ENCODE measurements around the gene ZNF182.
A peak's percentile ranks its signal among the peaks of the same experiment; 100 is the strongest.

ZNF182 gene

DNA sequence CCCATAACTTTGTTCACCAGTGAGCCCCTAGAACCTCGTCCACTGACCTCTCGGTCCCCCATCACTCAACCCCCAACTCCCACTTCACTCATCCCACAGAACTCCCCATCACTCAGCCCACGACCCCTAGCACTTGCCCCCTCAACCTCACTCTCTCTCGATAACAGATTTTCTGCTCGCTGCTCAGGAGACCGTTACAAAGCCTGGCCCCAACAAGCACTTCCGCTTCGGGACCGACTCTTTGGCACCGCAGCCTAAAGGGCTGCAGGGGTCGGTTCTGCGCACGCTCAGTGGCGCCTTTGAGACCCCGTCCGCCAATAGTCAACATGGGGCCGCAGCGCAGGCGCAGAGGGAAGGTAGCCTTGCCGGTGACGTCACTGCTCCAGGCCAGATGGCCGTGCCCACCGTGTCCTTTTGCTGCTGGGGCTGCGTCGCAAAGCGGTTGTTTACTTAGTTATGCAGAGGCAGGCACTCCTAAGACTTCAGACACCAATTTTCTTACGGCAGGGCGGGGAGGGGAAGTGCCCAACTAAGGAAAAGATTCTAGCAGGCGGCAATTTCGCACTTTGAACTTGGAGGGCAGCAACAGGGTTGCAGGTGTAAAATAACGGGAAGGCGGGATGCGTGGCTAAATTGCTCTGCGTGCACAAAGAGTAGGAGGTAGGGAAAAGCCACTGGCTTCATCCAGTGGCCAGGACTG, at the start of gene ZNF182:
Gene ZNF182, minus strand, starts transcription at position 232 of the 700 bp plus-strand sequence. CDS start 1,380 bp downstream, outside the sequence.
- ATAC-seq (ENCODE audit: low read depth): peak; percentile 91
- H3K4me3 ChIP-seq (ENCODE audit: severe bottlenecking): peak within 1 kb of the TSS; percentile 48
- no peak within 1 kb of the TSS for H3K27ac ChIP-seq (ENCODE audit: poor library complexity, severe bottlenecking)
- no peaks in the 10 kb centered on the region for H3K4me1 ChIP-seq (ENCODE audit: insufficient read depth, poor library complexity, severe bottlenecking)
- peak; percentile 84 for DNase-seq (ENCODE audit: low spot score)
- TF ChIP-seq, protein P1, sequence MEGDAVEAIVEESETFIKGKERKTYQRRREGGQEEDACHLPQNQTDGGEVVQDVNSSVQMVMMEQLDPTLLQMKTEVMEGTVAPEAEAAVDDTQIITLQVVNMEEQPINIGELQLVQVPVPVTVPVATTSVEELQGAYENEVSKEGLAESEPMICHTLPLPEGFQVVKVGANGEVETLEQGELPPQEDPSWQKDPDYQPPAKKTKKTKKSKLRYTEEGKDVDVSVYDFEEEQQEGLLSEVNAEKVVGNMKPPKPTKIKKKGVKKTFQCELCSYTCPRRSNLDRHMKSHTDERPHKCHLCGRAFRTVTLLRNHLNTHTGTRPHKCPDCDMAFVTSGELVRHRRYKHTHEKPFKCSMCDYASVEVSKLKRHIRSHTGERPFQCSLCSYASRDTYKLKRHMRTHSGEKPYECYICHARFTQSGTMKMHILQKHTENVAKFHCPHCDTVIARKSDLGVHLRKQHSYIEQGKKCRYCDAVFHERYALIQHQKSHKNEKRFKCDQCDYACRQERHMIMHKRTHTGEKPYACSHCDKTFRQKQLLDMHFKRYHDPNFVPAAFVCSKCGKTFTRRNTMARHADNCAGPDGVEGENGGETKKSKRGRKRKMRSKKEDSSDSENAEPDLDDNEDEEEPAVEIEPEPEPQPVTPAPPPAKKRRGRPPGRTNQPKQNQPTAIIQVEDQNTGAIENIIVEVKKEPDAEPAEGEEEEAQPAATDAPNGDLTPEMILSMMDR (IDR thresholded peaks at IDR 0.05; ENCODE audit: poor library complexity, severe bottlenecking): no peak
- H3K27me3 ChIP-seq (ENCODE audit: insufficient read depth, poor library complexity, severe bottlenecking): no peaks in the 10 kb centered on the region
- no peaks in the 10 kb centered on the region; the same call in 1 of the 2 replicates for H3K36me3 ChIP-seq (ENCODE audit: low read depth)
- no peaks in the 10 kb centered on the region for H3K9me3 ChIP-seq (ENCODE audit: severe bottlenecking)

GRCh38 chrX:48046846-48047245, 43.1 kb upstream of the ZNF182 start:
- peaks cover 6% of the 10 kb centered on the region for H3K4me1 ChIP-seq (ENCODE audit: insufficient read depth, poor library complexity, severe bottlenecking)
- peak overlapping the region; percentile 54 for H3K27ac ChIP-seq (ENCODE audit: poor library complexity, severe bottlenecking)
- TF ChIP-seq, protein P1 (IDR thresholded peaks at IDR 0.05; ENCODE audit: poor library complexity, severe bottlenecking): no peak
- no peaks in the 10 kb centered on the region for H3K27me3 ChIP-seq (ENCODE audit: insufficient read depth, poor library complexity, severe bottlenecking)
- H3K4me3 ChIP-seq (ENCODE audit: severe bottlenecking): no peak overlapping the region
- no peaks in the 10 kb centered on the region for H3K36me3 ChIP-seq (ENCODE audit: low read depth)
- no peak for DNase-seq (ENCODE audit: low spot score)
- ATAC-seq (ENCODE audit: low read depth): no peak
- H3K9me3 ChIP-seq (ENCODE audit: severe bottlenecking): no peaks in the 10 kb centered on the region

DNA sequence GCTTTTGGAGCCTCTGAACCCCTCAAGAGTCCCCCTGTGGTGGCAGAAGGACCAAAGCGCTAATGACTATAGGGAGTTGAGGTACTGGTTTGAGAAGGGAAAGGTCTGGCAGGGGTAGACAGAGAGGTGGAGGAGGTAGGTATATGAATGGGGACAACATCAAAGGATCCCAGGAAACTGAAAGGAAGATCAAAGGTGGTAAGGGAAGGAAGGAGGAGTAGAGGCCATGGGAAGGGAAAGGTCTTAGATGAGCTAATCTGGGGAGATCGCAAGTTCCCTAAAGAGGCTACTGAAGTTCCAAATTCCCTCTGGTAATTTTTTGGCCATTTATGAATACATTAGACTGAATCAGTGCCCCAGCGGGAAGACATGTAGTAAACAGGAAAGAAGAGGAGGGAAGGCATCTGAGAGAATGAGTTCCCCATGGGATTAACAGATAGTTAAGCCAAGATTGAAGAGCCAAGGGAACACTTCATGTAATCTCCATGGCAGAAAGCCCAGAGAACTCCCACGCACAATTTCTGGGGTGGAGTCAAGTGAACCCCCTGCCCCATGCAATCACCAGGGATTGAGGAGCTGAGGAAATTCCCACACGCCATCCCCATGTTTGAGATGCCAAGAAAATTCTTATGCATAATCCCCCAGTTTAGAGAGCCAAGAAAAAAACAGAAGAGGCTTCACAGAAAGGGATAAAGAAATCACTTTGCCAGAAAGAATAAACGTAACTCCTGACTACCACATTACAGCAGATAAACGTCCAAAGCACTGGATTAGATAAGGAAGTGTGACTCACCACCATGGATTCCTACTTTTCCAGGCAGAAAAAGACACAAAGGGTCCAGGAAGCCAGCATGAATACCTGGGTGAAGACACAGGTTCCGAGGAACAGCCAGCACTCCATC, 41.9 kb upstream of the ZNF182 start:
- peak; percentile 79 for ATAC-seq (ENCODE audit: low read depth)
- Histone ChIP-seq H3K4me1 (ENCODE audit: insufficient read depth, poor library complexity, severe bottlenecking) (peaks cover 6% of the 10 kb centered on the region), H3K9me3 (ENCODE audit: severe bottlenecking) (no peaks in the 10 kb centered on the region), H3K27me3 (ENCODE audit: insufficient read depth, poor library complexity, severe bottlenecking) (no peaks in the 10 kb centered on the region), H3K4me3 (ENCODE audit: severe bottlenecking) (no peak overlapping the region), H3K27ac (ENCODE audit: poor library complexity, severe bottlenecking) (peak overlapping the region; percentile 54), H3K36me3 (ENCODE audit: low read depth) (no peaks in the 10 kb centered on the region)
- no peak for DNase-seq (ENCODE audit: low spot score)
- TF ChIP-seq, protein P1 (IDR thresholded peaks at IDR 0.05; ENCODE audit: poor library complexity, severe bottlenecking): no peak

DNA sequence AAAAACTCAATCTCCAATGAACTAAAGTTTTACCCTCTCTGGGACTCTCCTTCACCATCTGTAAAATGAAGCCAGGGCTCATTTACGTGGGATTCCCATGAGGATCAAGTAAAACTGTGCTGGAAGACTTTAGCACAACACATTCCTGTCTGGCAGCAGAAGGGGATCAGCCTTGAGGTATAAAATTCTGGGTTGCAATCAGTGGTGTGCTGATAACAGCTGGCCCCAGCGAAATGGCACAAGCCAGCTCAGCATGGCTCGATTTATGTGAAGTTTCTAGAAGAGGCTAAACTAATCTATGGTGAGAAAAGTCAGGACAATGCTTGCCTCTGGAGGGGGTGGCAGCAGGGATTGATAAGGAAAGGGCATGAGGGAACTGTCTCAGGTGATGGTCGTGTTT, 39.3 kb upstream of the ZNF182 start:
- Histone ChIP-seq H3K4me1 (ENCODE audit: insufficient read depth, poor library complexity, severe bottlenecking) (peaks cover 6% of the 10 kb centered on the region), H3K36me3 (ENCODE audit: low read depth) (no peaks in the 10 kb centered on the region), H3K27ac (ENCODE audit: poor library complexity, severe bottlenecking) (no peak overlapping the region), H3K27me3 (ENCODE audit: insufficient read depth, poor library complexity, severe bottlenecking) (no peaks in the 10 kb centered on the region), H3K4me3 (ENCODE audit: severe bottlenecking) (no peak overlapping the region), H3K9me3 (ENCODE audit: severe bottlenecking) (no peaks in the 10 kb centered on the region)
- TF ChIP-seq, protein P1 (IDR thresholded peaks at IDR 0.05; ENCODE audit: poor library complexity, severe bottlenecking): no peak
- ATAC-seq (ENCODE audit: low read depth): no peak
- no peak for DNase-seq (ENCODE audit: low spot score)
